ENCODE data around the gene FYCO1.

- TF ChIP-seq CTCF (conservative IDR thresholded peaks at IDR 0.05; ENCODE audit: low read length) (no peak), EZH2phosphoT487 (IDR thresholded peaks at IDR 0.05; ENCODE audit: borderline replicate concordance) (no peak)
Observed at GRCh38 chr3:45988362-45988761, 7.3 kb downstream of the FYCO1 start.
